ENCODE measurements around the gene UNC13D.

DNA sequence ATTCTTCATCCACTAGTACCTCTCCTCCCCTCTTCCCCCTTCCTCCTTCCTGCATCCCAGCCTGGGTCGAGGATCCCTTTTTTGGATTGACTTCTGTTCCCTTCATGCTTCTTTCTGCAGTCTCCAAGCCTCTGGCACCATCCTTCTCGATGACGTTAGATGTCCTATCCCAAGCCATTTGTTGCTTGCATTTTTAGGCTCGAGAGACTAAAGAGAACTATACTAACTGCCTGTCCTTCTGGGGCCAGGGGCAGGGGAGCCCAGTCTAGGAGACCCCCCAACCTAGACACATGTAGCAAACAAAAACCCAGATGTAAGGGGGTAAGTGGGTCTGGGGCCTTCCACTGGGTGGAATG, 35.7 kb downstream of the UNC13D start:
- TF ChIP-seq SMC3 (IDR thresholded peaks at IDR 0.05; ENCODE audit: low read depth, low read length) (no peak), BHLHE40 (IDR thresholded peaks at IDR 0.05; ENCODE audit: low read depth, low read length) (no peak), MXI1 (IDR thresholded peaks at IDR 0.05; ENCODE audit: borderline replicate concordance, low read depth, low read length) (no peak), RCOR1 (IDR thresholded peaks at IDR 0.05; ENCODE audit: insufficient replicate concordance, low read length) (no peak), MAFK (IDR thresholded peaks at IDR 0.05; ENCODE audit: low read depth, low read length) (no peak), CEBPB (IDR thresholded peaks at IDR 0.05; ENCODE audit: low read depth, low read length) (no peak), MAZ (IDR thresholded peaks at IDR 0.05; ENCODE audit: borderline replicate concordance, low read depth, low read length) (no peak), POLR2A (IDR thresholded peaks at IDR 0.05; ENCODE audit: low read depth, low read length) (no peak), NFE2L2 (IDR thresholded peaks at IDR 0.05; ENCODE audit: low read depth, low read length) (no peak)
- TF ChIP-seq, protein P1, sequence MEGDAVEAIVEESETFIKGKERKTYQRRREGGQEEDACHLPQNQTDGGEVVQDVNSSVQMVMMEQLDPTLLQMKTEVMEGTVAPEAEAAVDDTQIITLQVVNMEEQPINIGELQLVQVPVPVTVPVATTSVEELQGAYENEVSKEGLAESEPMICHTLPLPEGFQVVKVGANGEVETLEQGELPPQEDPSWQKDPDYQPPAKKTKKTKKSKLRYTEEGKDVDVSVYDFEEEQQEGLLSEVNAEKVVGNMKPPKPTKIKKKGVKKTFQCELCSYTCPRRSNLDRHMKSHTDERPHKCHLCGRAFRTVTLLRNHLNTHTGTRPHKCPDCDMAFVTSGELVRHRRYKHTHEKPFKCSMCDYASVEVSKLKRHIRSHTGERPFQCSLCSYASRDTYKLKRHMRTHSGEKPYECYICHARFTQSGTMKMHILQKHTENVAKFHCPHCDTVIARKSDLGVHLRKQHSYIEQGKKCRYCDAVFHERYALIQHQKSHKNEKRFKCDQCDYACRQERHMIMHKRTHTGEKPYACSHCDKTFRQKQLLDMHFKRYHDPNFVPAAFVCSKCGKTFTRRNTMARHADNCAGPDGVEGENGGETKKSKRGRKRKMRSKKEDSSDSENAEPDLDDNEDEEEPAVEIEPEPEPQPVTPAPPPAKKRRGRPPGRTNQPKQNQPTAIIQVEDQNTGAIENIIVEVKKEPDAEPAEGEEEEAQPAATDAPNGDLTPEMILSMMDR (conservative IDR thresholded peaks at IDR 0.05; ENCODE audit: low read depth, low read length), result no peak
- TF ChIP-seq, protein P2, sequence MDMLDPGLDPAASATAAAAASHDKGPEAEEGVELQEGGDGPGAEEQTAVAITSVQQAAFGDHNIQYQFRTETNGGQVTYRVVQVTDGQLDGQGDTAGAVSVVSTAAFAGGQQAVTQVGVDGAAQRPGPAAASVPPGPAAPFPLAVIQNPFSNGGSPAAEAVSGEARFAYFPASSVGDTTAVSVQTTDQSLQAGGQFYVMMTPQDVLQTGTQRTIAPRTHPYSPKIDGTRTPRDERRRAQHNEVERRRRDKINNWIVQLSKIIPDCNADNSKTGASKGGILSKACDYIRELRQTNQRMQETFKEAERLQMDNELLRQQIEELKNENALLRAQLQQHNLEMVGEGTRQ (IDR thresholded peaks at IDR 0.05; ENCODE audit: low read depth, low read length), result no peak

Data from IMR-90 (cell line).